NCI-H82 (cell line): ENCODE data around the gene METTL15.
"Not testable (repeated sequence)": the region's sequence is repeated elsewhere in the genome, so short reads cannot be mapped to it uniquely, and the experiment has no call there.

Source experiments
- DNase-seq: peaks from one replicate; lab custom pipeline; 2025; lab: John Stamatoyannopoulos, UW

Gene METTL15, protein sequence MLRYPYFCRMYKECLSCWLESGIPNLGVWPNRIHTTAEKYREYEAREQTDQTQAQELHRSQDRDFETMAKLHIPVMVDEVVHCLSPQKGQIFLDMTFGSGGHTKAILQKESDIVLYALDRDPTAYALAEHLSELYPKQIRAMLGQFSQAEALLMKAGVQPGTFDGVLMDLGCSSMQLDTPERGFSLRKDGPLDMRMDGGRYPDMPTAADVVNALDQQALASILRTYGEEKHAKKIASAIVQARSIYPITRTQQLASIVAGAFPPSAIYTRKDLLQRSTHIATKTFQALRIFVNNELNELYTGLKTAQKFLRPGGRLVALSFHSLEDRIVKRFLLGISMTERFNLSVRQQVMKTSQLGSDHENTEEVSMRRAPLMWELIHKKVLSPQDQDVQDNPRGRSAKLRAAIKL

DNA sequence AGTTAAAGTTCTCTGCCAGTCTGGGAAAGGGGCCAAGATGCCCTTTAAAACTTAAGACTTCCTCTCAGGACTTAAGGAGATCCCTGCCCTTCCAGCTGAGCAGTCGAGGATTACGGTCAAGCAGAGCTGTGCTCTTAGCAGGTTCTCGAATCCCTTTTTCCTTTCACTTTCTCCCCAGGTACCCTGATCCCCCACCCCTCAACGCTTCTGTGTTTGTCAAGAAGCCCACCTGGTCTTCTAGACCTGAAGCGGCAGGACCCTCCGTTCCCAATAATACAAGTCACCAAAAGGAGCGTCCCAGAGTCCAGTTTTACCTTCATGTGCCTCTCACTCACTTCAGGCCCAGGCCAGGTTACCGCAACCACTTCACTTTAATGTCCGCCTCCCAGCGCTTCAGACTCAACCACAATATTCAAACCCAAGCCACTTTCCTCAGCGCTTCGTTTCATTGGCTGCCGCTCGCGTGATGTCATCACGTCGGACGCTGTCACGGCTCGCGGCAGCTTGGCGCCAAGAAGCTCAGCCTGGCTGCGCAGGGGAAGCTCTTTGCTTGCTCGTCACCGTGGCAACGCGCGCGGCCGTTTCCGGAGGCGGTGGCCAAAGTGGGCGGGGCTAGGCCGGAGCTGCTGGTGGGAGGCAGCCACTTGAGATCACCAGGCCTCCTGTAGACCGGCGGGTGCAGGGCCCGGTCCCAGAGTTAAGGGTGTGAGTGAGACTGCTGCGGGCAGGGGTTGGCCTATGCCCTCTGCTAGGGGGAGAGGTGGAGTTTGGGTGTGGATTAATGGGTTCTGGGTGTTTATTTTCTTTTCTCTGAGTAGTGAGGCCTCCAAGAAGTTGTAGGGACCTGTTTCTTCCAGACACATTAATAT lies at the start of gene METTL15, which contains the start of gene KIF18A:
Gene METTL15 (plus strand): TSS at position 639 of the 869 bp plus-strand sequence. CDS start 4,947 bp downstream, outside the sequence.
Gene KIF18A (minus strand): TSS at position 407 of the 869 bp plus-strand sequence. CDS start 10,209 bp downstream, outside the sequence.
- peak; percentile 98 for DNase-seq

DNA sequence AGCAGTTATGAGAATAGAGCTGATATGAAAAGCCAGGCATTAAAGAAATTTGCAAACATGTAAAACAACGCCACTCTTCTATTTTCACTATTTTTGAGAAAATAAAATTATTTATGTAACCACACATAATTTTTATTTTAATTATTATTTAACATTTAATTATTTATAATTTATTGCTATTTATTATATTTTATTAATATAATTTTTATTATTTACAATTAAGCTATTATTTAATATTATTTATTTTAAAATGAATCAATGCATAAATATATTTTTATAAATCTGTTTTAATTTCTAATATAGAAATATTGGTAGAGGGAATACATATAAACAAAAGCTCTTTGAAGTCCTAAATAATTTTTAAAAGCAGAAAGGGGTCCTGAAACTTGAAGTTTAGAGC lies 36.9 kb upstream of the METTL15 start:
- DNase-seq = no peak

DNA sequence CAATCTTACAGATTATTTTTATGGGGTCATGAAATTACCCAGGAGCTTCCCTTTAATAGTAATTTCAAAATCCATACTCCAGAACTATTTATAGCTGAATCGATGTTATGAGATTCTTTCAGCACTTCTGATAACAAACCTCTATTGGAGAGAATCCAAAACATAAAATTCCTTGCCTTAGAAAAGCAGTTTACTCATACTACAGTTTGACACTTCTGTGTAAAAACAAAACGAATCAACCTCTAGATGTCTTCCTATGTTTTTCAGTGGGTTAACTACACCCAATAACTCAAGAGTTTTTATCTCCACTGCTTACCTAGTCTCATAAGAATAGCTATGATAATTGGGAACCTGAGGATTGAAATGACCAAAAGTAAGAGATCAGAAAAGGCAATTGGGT lies 35.9 kb upstream of the METTL15 start:
- no peak for DNase-seq

DNA sequence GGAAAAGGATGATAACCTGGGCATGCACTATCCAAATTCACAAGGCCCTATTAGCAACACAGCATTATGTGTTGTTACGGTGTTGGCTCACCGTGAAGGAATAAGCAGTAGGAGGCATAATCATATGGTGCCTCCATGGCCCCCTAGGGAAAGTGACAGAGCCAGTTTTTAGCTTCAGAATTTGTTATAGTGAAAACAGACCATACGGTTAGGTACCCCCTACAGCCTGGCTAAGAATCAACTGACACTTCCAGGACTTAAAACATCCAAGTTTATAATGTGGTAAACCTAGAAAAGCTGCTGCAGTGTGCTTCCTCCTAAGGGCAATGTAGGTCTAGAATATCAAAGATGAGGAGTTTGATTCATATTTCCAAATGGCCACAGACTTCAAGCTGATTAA lies 30.7 kb upstream of the METTL15 start:
- DNase-seq = no peak

DNA sequence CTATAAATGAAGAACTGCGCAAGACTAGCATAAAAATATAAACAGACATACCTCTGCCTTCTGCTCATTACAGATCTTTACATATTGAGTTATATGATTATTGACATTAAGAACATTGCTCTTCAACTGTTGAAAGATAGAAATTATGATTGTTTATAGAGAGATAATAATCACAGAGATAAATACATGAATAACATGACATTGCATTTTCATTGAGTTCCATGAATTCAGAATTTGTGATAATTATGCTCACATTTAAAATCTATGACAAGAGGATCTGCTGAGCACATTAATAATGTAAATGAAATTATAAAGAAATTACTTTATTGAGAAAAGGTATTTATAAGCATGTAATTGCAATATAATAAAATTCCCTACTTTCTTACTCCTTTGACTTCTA lies 25.1 kb upstream of the METTL15 start:
- DNase-seq = no peak

DNA sequence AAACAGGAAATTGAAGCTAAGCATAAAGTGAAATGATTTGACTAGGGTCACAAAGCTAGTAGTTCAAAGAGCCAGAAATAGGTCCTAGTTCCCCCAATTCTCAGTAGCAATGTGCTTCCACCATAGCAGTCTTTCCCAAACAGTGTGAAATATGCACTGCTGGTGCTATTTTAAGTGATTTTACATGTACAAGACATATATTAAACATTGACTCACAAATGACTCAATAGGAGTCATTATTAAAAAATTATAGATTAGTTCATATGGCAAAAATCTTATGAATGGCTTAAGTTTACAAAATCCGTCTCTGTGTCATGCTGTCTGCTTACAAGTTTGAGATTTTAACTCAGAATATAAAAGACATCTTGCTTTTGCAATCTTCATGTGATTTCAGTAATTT lies 21.6 kb upstream of the METTL15 start:
- DNase-seq = no peak

DNA sequence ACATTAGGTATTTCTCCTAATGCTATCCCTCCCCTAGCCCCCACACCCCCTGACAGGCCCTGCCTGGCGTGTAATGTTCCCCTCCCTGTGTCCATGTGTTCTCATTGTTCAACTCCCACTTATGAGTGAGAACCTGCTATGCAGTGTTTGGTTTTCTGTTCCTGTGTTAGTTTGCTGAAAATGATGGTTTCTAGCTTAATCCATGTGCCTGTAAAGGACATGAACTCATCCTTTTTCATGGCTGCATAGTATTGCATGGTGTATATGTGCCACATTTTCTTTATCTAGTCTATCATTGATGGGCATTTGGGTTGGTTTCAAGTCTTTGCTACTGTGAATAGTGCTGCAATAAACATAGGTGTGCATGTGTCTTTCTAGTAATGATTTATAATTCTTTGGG lies 21.0 kb upstream of the METTL15 start:
- not testable (repeated sequence) for DNase-seq

DNA sequence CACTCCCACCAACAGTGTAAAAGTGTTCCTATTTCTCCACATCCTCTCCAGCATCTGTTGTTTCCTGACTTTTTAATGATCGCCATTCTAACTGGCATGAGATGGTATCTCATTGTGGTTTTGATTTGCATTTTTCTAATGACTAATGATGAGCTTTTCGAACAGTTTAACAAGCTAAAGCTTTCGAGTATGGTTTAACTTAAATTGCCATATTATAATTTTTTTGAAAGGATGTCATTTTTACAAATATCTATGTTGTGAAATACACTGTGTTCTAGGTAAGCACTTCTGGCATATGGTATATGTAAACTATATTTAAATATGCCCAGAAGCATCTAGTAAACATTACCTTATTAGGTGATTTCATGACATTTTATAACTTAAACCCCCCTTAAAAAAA lies 20.5 kb upstream of the METTL15 start:
- DNase-seq = not testable (repeated sequence)

DNA sequence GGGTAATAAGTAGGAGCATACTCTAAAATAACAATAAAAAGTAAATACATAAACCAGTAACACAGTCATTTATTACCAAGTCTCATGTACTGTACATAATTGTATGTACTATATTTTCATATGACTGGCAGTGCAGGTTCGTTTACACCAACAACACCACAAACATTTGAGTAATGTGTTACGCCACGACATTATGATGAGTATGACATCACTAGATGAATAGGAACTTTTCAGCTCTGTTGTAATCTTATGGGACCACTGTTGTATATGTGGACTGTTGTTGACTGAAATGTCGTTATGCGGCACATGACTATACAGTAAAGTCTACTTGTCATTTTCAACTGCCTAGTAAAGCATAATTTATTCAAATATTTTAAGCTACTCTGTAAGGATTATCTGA lies 18.8 kb upstream of the METTL15 start:
- DNase-seq = no peak

DNA sequence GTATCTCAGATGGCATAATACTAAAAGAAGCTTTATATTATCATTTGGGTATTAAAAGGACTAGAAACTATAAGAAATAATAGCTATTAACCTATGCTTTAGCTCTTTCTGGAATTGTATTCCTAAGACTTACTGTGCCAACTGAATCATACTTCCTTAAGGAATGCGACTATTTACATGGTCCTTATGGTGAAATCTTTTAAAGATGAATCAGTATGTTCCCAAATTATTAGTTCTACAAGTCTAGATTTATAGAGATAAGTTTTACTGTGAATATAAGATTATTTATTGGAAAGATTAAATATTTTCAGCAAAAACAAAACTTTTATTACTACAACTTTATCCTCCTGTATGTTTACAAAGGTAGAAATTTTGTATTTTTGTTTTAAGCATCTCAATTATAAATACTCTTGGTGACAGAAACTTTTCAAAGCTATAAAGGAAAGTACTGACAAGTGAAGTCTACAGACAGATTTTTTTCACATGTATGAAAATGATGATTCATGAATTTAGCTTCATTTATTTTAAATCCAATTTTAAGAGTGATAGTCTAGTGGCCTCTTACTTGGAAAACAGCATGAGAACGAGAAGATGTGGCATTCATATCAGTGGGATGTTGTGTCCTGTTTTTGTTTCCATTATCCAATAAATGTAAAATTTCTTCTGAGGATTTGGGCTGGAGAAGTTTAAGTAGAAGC lies 18.0 kb upstream of the METTL15 start:
- no peak for DNase-seq

DNA sequence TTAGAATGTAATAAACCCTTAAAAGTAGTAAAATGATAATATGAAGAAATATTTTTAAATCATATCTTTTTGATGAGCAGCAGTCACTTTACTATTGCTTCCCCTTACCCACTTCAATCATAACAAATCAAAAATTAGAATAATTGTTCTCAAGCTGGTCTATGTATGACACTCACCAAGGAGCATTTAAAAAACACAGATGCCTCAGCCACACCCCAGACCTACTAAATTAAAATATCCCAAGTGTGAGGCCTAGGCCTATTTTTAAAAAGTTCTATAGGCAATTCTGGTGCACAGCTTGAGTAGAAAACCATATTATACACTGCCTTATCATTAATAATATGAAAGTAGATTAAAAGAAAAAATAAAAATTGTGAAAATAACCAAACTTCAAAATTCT lies 15.4 kb upstream of the METTL15 start:
- DNase-seq = no peak

DNA sequence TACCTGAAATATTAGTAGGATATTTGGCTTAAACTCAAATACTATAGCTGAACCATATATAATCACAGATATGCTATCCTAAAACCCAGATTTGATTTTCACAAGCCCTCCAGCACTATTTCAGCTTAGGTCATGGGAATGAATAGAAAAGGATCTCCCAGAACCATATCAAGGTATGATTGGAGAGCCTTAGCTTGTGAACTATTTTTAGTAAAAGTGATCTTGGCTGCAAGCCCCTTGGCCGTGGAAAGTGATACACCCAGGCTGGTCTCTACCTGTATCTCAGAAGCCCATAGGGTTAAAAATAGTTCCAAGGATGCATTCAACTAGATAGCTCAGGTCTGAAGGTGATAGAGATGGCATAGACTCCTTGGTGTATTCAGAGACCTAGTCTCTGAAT lies 9.9 kb upstream of the METTL15 start:
- DNase-seq = no peak

DNA sequence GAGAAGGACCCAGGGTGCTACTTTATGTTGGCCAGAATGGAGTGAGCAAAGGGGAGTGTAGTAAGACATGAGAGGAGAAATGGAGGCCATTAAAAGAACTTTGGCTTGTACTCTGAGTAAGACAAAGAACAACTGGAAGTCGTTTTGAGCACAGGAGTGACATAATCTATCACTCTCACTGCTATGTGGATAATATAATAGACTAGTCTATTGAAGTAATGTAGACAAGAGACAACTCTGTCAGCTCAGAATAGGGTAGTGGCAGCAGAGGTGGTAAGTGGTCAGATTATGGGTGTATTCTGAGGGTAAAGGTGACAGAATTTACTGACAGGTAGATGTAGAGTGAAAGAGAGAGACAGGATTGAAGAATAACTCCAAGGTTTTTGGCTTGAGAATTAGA lies 8.5 kb upstream of the METTL15 start:
- no peak for DNase-seq

DNA sequence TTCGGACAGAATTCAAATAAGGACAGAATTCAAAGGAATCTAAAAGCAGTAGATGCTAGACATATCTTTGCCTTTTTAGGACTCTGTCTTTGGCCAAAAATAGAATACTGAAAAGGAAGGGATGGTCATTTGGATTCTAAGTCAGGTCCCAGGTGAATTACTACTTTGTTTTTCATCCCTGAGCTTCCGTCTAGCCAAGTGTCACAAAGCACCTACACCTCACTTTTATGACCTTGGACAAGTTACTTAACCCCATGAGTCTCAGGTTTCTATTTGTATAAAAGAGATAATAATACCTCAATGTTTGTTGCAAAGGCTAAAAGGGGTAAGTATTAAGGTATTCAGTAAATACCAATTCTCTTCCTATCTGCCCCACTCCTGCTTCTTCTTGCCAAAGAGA lies 7.5 kb upstream of the METTL15 start:
- no peak for DNase-seq

DNA sequence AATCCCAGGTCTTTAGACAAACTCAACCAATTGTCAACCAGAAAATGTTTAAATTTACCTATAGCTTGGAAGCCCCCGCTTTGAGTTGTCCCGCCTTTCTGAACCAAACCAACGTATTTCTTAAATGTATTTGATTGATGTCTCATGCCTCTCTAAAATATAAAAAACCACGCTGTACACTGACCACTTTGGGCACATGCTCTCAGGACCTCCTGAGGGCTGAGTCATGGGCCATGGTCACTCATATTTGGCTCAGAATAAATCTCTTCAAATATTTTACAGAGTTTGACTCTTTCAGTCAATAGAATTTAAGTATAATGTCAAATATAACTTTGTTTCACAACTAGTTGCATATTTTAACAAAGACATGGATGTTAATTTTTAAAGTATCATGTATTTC lies 5.9 kb upstream of the METTL15 start:
- DNase-seq = not testable (repeated sequence)

DNA sequence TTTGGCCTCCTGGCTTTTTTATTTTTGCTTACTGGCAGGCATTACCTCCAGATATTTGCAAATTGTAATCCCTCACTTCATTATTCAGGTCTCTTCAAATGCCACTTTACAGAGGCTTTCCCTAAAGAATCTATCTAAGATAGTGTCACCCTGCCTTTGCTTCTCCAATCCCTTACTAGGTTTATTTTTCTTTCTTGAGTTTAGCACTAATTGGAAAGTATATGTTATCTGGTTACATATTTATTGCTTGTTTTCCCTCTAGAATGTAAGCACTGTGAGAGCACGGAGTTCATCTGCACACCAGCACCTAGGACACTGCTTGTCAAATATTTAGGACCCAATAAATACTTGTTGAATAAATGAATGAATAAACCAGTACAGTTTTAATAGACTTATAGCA lies 3.8 kb upstream of the METTL15 start:
- DNase-seq = no peak

DNA sequence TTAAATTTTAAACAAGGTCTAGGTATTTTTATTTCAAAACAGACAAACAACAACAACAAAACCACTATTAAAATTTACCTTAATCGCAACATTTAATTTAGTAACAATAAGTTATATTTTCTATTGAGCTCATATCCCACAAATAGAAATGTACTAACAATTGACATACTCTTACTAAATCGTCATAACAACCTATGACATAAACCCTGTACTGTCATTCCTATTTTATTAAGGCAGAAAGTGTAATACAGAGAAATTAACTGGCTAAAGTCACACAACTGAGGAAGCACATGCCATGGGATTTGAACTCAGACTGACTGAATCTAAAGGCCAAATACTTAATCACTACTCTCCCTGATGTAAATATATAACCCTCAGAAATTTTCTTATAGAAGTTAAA lies 3.2 kb upstream of the METTL15 start:
- no peak for DNase-seq

DNA sequence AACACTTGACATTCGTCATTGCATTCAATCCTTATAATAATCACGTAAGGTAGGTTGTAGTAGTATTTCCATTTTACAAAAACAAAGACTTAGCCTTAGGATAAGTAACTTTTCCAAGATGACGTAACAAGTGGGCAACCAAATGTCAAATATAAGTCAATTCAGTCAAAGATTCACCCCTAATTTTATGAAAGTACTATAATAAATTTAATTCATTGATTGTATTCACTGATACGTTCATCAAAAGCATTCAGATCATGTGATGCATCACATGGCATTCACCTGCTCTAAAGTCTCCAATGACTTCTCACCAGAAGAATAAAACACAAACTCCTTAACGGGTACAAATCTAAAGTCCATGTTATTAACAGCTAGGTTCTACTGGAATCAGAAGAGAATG lies 2.3 kb upstream of the METTL15 start:
- no peak for DNase-seq

DNA sequence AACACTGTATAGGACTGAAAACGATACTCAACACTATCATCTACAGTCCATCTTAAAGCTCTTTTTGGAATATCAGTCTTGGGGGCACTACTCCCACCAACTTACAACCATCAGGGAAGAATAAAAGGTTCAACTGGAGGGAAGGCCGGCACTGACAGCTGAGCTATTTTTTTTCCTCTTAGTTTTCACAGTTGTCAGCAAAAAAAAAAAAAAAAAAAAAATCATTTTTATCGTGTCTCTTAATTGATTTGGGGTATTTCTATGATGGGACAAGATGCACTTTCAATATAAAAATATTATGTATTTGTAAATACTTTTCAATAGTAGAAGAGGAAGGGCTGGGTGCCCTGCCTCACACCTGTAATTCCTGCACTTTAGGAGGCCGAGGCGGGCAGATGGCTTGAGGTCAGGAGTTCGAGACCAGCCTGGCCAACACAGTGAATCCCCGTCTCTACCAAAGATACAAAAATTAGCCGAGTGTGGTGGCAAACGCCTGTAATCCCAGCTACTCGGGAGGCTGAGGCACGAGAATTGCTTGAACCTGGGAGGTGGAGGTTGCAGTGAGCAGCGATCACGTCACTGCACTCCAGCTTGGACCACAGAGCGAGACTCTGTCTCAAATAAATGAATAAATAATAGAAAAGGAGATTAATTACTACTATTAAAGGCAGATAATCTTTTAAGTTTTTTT lies 1.7 kb upstream of the METTL15 start:
- DNase-seq = no peak

DNA sequence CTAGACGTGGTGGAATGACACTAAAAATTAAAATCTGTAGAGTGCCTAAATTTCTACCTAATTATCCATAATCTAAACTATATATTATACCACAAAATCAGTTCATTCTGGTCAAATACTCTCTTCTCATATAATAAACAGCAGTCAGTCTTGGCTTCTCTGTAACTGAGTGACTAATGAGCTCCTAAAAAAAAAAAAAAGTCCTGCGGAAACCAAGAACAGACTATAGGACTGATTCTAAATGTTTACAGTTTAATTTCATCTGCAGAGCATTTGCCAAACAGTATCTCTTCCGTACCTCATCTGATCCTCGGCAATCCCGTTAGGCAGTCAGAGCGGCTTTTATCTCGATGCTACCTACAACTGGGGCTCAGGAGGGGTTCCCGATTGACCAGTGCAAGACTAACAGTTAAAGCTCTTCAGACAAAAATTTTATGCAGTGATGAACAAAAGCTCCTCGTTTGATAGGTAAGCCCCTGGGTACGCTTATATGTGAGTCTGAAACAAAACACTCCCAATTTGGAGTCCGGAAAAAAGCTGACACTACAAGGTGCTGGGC lies 918 bp upstream of the METTL15 start:
- peak; percentile 66 for DNase-seq

DNA sequence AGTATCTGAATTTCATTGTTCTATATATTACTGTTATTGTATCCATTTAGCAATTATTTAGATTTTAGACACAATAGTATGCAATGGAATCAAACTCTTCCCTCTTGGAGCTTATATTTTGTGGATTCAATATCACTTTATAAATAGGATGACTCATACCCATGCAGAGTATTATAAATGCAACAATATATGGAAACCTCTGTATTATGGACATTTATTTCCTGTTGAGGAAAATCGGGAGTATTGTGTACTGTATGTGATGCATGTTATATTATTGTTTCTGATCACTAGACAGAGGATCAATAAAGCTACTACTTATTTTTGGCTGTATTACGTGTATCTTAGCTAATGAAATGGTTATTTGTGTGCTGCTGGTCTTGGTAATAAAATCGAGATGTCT lies 770 bp downstream of the METTL15 start:
- no peak for DNase-seq
